ENCODE results near the gene ZNF618.

Gene ZNF618

GRCh38 chr9:114023961-114024360 lies 147.9 kb downstream of the ZNF618 start:
- DNase-seq (ENCODE audit: low read depth): no peak
- in situ Hi-C loops (cut with HindIII; ENCODE audit: low sequenced_read_pairs): loop anchor here (25.0 kb wide), 1 partner anchor 212 kb away; no protein-coding TSS in a partner anchor
- no peak for TF ChIP-seq CTCF (IDR thresholded peaks at IDR 0.05; ENCODE audit: low read depth, low read length, missing control alignments)

GRCh38 chr9:114025196-114025753 lies 149.2 kb downstream of the ZNF618 start:
- TF ChIP-seq CTCF (IDR thresholded peaks at IDR 0.05; ENCODE audit: low read depth, low read length, missing control alignments): no peak
- H3K4me3 ChIP-seq (ENCODE audit: low read depth, low read length): no peak overlapping the region
- in situ Hi-C loops (cut with HindIII; ENCODE audit: low sequenced_read_pairs): no loop called here
- DNase-seq (ENCODE audit: low read depth): no peak

More at GRCh38 chr9:114023961-114024360, 147.9 kb downstream of the ZNF618 start:
- no peak overlapping the region for H3K4me3 ChIP-seq (ENCODE audit: low read depth, low read length)

GRCh38 chr9:114025760-114026159 lies 149.7 kb downstream of the ZNF618 start:
- no peak overlapping the region for H3K4me3 ChIP-seq (ENCODE audit: low read depth, low read length)
- no peak for DNase-seq (ENCODE audit: low read depth)
- in situ Hi-C loops (cut with HindIII; ENCODE audit: low sequenced_read_pairs): no loop called here
- TF ChIP-seq CTCF (IDR thresholded peaks at IDR 0.05; ENCODE audit: low read depth, low read length, missing control alignments): no peak

- TF ChIP-seq CTCF (IDR thresholded peaks at IDR 0.05; ENCODE audit: low read depth, low read length, missing control alignments): no peak
- no peak for DNase-seq (ENCODE audit: low read depth)
- H3K4me3 ChIP-seq (ENCODE audit: low read depth, low read length): no peak overlapping the region
- in situ Hi-C loops (cut with HindIII; ENCODE audit: low sequenced_read_pairs): no loop called here
Measured at GRCh38 chr9:114026335-114026734, 150.2 kb downstream of the ZNF618 start.

- DNase-seq (ENCODE audit: low read depth): no peak
- no peak for TF ChIP-seq CTCF (IDR thresholded peaks at IDR 0.05; ENCODE audit: low read depth, low read length, missing control alignments)
- H3K4me3 ChIP-seq (ENCODE audit: low read depth, low read length): no peak overlapping the region
- in situ Hi-C loops (cut with HindIII; ENCODE audit: low sequenced_read_pairs): no loop called here
Measured at GRCh38 chr9:114027159-114027862, 151.2 kb downstream of the ZNF618 start.

GRCh38 chr9:114027863-114028465 lies 151.9 kb downstream of the ZNF618 start:
- H3K4me3 ChIP-seq (ENCODE audit: low read depth, low read length): no peak overlapping the region
- no peak for DNase-seq (ENCODE audit: low read depth)
- TF ChIP-seq CTCF (IDR thresholded peaks at IDR 0.05; ENCODE audit: low read depth, low read length, missing control alignments): no peak
- in situ Hi-C loops (cut with HindIII; ENCODE audit: low sequenced_read_pairs): no loop called here

Measured in astrocyte of the cerebellum (primary cell).